ENCODE data around the gene APOBEC3H.
"Not testable (repeated sequence)": the region's sequence is repeated elsewhere in the genome, so short reads cannot be mapped to it uniquely, and the experiment has no call there.

Gene APOBEC3H

DNA sequence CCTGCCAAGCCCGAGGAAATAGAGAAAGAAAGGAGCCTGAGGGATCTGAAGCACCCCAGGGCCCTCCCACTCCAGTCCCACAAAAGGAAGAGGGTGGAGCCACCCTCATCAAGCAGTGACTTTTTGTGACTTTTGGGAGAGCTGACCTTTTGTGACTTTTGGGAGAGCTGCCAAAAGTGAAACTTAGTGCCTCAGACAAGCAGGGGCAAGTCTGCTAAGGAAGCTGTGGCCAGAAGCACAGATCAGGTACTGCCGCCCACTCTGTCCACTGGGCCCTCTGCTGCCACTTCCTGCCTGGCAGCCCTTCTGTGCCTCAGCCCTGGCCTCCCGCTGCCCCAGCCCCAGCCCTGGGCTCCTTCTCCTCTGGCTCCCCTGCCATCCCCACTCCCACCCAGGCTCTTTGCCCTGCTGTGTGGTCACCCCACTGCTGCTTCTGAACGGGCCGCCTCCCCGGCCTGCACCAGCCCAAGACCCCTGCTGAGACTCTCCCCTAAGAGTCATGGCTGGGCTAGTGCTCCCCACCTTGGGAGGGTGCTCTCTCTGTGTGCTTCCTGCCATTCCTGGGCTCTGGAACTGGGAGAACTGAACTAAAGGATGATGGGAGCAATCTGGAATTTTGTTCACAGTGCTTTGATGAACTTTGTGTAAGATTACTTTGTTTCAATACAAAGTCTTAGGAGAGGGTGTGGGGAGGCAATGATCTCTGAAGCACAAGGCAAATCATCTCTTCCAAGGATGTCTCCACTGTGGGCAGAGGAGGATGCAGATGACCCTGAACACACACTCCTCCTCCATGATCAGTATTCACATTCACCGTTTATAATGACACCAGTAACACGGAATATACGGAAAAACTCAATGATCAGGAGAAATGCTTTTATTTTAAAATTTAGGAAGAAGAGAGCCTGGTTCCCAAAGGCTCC is at the start of gene APOBEC3H:
Gene APOBEC3H, plus strand, starts transcription at position 147 of the 923 bp plus-strand sequence. CDS start 3,035 bp downstream, outside the sequence.
- Mint-ChIP-seq H3K27me3 (ENCODE audit: low read depth) (no peaks in the 10 kb centered on the region), H3K27ac (peak within 1 kb of the TSS; percentile 90), H3K36me3 (ENCODE audit: low read depth) (peaks cover 4% of the 10 kb centered on the region), H3K4me3 (peak within 1 kb of the TSS; percentile 89), H3K9me3 (no peaks in the 10 kb centered on the region), H3K4me1 (ENCODE audit: low read depth) (peaks cover 66% of the 10 kb centered on the region)
- peak; percentile 60 for DNase-seq (ENCODE audit: low spot score)

DNA sequence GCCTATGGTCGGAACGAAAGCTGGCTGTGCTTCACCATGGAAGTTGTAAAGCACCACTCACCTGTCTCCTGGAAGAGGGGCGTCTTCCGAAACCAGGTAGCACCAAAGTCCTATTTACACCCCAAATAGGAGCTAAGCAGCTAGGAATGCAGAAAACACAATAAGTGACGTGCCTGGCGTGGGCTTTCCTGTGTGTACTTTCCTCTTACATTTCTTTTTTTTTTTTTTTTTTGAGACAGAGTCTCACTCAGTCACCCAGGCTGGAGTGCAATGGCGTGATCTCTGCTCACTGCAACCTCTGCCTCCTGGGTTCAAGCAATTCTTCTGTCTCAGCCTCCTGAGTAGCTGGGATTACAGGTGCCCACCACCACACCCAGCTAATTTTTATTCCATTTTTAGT is 47.6 kb upstream of the APOBEC3H start:
- DNase-seq (ENCODE audit: low spot score); H3K4me1 Mint-ChIP-seq (ENCODE audit: low read depth); H3K9me3 Mint-ChIP-seq; H3K27me3 Mint-ChIP-seq (ENCODE audit: low read depth); H3K27ac Mint-ChIP-seq; H3K4me3 Mint-ChIP-seq: not testable (repeated sequence)
- H3K36me3 Mint-ChIP-seq (ENCODE audit: low read depth): peaks cover 12% of the 10 kb centered on the region

DNA sequence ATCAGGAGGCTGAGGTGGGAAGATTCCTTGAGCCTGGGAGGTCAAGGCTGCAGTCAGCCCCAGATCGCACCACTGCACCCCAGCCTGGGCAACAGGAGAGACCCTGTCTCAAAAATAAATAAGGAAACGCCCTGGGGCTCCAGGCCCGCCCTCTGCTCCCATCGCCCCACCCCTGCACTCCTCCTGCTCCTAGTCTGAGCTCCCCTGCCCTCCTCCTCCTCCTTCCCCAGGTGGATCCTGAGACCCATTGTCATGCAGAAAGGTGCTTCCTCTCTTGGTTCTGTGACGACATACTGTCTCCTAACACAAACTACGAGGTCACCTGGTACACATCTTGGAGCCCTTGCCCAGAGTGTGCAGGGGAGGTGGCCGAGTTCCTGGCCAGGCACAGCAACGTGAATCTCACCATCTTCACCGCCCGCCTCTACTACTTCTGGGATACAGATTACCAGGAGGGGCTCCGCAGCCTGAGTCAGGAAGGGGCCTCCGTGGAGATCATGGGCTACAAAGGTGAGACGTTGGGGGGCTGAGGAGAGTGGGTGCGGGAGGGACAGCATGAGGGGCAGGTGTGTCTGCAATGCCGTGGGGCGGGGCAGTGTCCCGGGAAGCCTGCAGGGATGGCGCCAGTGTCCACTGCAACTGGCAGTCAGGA is 45.1 kb upstream of the APOBEC3H start:
- not testable (repeated sequence) for H3K36me3 Mint-ChIP-seq (ENCODE audit: low read depth); H3K4me1 Mint-ChIP-seq (ENCODE audit: low read depth); H3K9me3 Mint-ChIP-seq; DNase-seq (ENCODE audit: low spot score); H3K27me3 Mint-ChIP-seq (ENCODE audit: low read depth); H3K4me3 Mint-ChIP-seq; H3K27ac Mint-ChIP-seq

DNA sequence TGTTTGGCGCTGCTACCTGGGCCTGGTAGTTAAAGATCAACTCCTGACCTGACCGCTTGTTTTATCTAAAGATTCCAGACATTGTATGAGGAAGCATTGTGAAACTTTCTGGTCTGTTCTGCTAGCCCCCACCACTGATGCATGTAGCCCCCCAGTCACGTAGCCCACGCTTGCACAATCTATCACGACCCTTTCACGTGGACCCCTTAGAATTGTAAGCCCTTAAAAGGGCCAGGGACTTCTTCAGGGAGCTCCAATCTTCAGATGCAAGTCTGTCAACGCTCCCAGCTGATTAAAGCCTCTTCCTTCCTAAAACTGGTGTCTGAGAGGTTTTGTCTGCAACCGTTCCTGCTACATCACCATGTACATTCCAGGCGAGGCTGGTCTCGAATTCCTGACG is 41.4 kb upstream of the APOBEC3H start:
- Mint-ChIP-seq H3K4me3 (no peak overlapping the region), H3K4me1 (ENCODE audit: low read depth) (no peaks in the 10 kb centered on the region), H3K9me3 (no peaks in the 10 kb centered on the region), H3K36me3 (ENCODE audit: low read depth) (no peaks in the 10 kb centered on the region), H3K27ac (no peak overlapping the region), H3K27me3 (ENCODE audit: low read depth) (no peaks in the 10 kb centered on the region)
- no peak for DNase-seq (ENCODE audit: low spot score)

DNA sequence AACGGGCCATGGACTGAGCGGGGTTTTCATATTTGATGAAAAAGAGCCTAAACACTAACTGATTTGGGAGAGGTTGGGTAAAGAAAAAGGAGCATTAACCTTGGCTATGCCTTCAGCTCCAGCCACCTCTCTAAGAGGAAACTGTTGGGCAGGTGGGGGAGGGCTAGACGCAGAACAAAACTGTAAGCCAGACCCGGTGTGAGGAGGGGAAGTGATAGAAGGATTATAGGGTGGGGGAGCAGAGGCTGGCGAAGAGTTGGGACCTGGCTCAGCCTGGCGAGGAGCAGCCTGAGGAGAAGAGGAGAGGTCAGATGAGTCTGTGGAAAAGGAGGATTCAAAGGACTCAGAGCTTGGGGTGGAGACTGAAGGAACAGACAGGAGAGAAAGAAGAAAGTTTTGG is 35.8 kb upstream of the APOBEC3H start:
- H3K4me1 Mint-ChIP-seq (ENCODE audit: low read depth): not testable (repeated sequence)

DNA sequence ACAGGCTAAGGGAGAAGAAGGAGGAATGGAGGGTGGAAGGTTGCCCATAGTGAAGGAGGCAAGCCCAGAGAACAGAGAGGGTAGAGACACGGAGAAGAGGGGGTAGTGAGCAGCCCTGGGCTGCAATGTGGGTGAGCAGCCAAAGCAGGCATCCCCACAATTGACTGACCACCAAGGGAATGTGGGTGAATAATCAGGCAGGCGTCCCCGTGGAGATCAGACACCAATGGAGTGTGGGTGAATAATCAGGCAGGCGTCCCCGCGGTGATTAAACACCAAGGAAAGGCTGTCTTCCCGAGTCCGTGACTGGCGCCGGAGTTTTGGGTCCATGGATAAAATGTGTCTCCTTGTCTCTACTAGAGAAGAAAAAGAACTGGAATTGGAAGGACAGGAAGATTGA is 35.1 kb upstream of the APOBEC3H start:
- not testable (repeated sequence) for H3K36me3 Mint-ChIP-seq (ENCODE audit: low read depth); DNase-seq (ENCODE audit: low spot score); H3K27me3 Mint-ChIP-seq (ENCODE audit: low read depth); H3K4me1 Mint-ChIP-seq (ENCODE audit: low read depth); H3K27ac Mint-ChIP-seq; H3K9me3 Mint-ChIP-seq; H3K4me3 Mint-ChIP-seq

More for the DNA sequence above, 35.8 kb upstream of the APOBEC3H start:
- H3K27me3 Mint-ChIP-seq (ENCODE audit: low read depth); DNase-seq (ENCODE audit: low spot score); H3K4me3 Mint-ChIP-seq; H3K9me3 Mint-ChIP-seq; H3K27ac Mint-ChIP-seq; H3K36me3 Mint-ChIP-seq (ENCODE audit: low read depth): not testable (repeated sequence)

DNA sequence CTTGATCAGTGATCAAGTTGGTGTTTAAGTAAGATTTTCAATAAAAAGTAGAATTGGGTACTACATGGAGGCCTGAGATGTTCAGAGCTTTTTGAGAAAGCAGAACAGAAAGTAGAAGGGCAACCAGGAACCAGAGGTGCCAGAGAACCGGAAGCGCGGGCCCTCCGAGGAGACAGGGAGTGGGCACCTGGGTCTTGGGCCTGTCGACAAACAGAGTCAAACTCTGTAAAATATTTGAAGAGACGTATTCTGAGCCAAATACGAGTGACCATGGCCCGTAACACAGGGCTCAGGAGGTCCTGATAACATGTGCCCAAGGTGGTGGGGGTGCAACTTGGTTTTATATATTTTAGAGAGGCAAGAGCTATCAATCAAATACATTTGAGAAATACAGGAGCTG is 33.1 kb upstream of the APOBEC3H start:
- H3K9me3 Mint-ChIP-seq; H3K27me3 Mint-ChIP-seq (ENCODE audit: low read depth); H3K27ac Mint-ChIP-seq; H3K4me3 Mint-ChIP-seq; H3K4me1 Mint-ChIP-seq (ENCODE audit: low read depth); H3K36me3 Mint-ChIP-seq (ENCODE audit: low read depth); DNase-seq (ENCODE audit: low spot score): not testable (repeated sequence)

DNA sequence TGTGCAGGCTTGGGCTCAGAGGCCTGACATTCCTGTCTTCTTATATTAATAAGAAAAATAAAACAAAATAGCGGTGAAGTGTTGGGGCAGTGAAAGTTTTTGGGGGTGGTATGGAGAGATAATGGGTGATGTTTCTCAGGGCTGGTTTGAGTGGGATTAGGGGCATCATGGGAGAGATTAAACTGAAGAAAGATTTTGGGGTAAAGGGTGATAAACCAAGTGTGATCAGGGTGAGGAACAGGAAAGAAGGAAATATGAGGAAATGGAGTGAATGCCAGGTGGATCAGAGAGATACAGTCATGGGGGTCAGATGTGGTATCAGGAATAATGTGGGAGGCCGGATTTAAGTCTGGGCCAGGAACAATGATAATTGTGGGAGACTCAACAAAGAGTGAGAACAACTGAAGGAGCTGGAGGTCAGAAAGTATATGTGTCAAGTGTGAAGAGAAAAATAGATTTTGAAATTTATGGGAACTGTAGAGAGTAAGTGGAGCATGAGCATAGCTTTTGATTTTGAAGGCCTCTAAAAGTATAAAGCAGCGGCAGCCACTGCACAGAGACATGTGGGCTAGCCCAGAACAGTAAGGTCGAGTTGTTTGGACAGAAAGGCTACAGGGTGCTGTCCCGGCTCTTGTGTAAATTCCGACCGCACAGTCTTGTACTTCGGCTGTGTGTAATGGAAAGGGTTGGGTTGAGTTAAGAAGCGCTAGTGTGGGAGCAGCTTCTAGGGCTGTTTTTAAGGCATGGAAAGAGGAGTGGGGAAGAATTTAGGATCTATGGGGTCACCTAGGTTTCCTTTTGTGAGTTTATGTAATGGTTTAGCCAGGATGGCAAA is 30.4 kb upstream of the APOBEC3H start:
- not testable (repeated sequence) for H3K9me3 Mint-ChIP-seq; H3K27ac Mint-ChIP-seq; H3K4me1 Mint-ChIP-seq (ENCODE audit: low read depth); DNase-seq (ENCODE audit: low spot score); H3K4me3 Mint-ChIP-seq; H3K36me3 Mint-ChIP-seq (ENCODE audit: low read depth); H3K27me3 Mint-ChIP-seq (ENCODE audit: low read depth)

DNA sequence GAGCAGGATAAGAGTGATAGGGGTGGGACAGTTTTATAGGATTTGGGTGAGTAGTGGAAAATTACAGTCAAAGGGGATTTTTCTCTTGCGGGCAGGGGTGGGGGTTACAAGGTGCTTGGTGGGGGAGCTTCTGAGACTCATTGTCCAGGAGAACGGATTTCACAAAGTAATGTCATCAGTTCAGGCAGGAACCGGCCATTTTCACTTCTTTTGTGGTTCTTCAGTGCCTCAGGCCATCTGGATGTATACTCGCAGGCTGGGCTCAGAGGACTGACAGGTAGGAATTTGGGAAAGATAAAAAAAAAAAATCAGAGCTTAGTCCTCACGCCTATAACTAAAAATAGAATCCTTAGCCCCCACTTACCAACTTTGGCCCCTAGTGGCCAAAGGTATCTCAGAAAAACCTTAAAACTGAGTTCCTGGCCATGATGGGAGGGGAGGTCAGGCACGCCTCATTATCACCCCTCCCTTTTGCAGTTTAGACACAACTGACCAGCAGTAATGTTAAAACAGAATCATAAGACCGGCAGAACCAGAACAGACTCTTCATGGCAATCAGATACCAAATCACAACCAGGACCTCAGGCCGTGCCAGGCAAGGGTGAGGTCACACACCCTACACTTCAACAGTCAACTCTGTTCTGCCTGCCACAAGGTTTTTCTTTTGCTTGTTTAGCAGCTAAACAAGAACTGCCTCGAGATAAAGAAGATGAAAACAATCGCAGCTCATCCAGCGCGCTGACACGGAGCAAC is 28.8 kb upstream of the APOBEC3H start:
- no peaks in the 10 kb centered on the region for H3K9me3 Mint-ChIP-seq
- H3K4me3 Mint-ChIP-seq: no peak overlapping the region
- no peak for DNase-seq (ENCODE audit: low spot score)
- H3K36me3 Mint-ChIP-seq (ENCODE audit: low read depth): no peaks in the 10 kb centered on the region
- H3K4me1 Mint-ChIP-seq (ENCODE audit: low read depth): peaks cover 3% of the 10 kb centered on the region
- H3K27ac Mint-ChIP-seq: no peak overlapping the region
- peaks cover 2% of the 10 kb centered on the region for H3K27me3 Mint-ChIP-seq (ENCODE audit: low read depth)

DNA sequence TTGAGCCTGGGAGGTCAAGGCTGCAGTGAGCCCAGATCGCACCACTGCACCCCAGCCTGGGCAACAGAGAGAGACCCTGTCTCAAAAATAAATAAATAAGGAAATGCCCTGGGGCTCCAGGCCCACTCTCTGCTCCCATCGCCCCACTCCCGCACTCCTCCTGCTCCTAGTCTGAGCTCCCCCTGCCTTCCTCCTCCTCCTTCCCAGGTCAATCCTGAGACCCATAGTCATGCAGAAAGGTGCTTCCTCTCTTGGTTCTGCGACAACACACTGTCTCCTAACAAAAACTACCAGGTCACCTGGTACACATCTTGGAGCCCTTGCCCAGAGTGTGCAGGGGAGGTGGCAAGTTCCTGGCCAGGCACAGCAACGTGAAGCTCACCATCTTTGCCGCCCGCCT is 26.9 kb upstream of the APOBEC3H start:
- Mint-ChIP-seq H3K4me3 (no peak overlapping the region), H3K27ac (no peak overlapping the region), H3K27me3 (ENCODE audit: low read depth) (peaks cover 2% of the 10 kb centered on the region), H3K9me3 (no peaks in the 10 kb centered on the region), H3K4me1 (ENCODE audit: low read depth) (peaks cover 7% of the 10 kb centered on the region), H3K36me3 (ENCODE audit: low read depth) (no peaks in the 10 kb centered on the region)
- no peak for DNase-seq (ENCODE audit: low spot score)

DNA sequence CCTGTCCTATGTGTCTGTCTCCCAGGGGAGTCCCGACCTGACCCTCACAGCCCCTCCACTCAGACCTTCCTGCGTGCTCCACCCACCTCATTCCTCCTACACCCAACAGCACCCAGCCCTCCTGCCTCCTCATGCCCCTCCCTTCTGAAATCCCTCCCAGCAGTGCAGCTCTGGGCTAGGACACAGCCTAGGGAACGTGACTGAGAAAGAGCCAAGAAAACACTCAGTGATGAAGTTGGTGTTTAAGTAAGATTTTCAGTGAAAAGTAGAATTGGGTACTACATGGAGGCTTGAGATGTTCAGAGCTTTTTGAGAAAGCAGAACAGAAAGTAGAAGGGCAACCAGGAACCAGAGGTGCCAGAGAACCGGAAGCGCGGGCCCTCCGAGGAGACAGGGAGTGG is 24.5 kb upstream of the APOBEC3H start:
- peaks cover 11% of the 10 kb centered on the region for H3K4me1 Mint-ChIP-seq (ENCODE audit: low read depth)
- not testable (repeated sequence) for H3K9me3 Mint-ChIP-seq; DNase-seq (ENCODE audit: low spot score); H3K4me3 Mint-ChIP-seq; H3K36me3 Mint-ChIP-seq (ENCODE audit: low read depth); H3K27ac Mint-ChIP-seq; H3K27me3 Mint-ChIP-seq (ENCODE audit: low read depth)

DNA sequence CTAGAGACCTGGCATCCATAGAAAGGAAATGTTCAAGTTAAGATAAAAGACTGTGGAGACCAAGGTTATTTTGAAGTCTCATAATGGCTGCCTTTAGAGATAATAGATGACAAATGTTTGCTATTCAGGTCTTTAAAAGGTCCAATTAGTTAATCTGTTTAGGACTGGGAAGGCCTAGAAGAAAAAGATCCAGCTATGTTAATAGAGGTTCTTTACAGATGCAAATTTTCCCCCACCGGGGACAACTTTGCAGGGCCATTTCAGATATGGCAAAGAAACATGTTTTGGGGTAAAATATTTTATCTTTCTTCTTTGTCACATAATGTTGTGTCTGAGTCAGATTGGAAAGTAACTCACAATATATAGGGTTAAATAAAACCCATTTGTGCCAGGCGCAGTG is 23.1 kb upstream of the APOBEC3H start:
- Mint-ChIP-seq H3K36me3 (ENCODE audit: low read depth) (peaks cover 7% of the 10 kb centered on the region), H3K9me3 (no peaks in the 10 kb centered on the region), H3K4me1 (ENCODE audit: low read depth) (peaks cover 19% of the 10 kb centered on the region), H3K27ac (no peak overlapping the region), H3K4me3 (no peak overlapping the region), H3K27me3 (ENCODE audit: low read depth) (peaks cover 2% of the 10 kb centered on the region)
- no peak for DNase-seq (ENCODE audit: low spot score)

DNA sequence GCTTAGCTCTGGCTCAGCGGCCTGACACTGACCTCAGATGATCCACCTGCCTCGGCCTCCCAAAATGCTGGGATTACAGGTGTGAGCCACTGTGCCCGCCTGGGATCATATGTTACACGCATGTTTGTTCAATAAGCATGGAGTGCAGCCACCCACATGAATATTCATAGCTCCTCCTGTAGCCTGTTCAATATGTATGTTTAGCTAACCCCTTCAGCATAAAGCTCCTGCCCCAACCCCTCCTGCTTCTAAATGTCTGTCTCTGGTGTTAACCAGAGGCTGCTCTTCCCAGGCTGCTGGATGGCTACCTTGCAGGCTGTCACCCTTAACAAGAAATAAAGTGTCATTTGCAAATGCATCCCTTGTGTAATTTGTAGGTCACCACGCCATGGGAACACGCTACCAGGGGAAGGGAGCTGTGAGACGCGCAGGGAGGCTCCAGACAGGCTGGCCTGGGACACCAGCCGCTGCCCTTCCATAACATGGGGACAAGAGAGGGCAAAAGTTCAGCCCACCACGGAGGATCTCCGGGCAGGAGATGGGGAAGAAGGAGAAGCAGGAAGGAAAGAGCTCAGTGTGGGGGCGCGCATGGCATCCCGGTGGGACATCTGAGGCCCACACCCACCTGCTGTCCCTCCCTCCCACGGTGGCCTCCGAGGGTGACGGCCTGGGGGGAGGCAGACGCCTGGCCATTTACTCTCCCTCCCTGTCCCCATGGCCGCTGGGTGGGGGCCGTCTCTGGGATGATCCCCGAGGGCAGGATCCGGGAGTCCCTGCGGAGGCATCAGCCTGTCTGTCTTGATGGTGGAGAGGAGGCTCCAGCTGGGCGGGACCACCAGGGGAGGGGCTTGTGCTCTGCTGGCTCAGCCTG is 20.7 kb upstream of the APOBEC3H start:
- H3K27me3 Mint-ChIP-seq (ENCODE audit: low read depth): not testable (repeated sequence)

More for the DNA sequence above, 20.7 kb upstream of the APOBEC3H start:
- DNase-seq (ENCODE audit: low spot score); H3K9me3 Mint-ChIP-seq: not testable (repeated sequence)
- peaks cover 20% of the 10 kb centered on the region for H3K36me3 Mint-ChIP-seq (ENCODE audit: low read depth)
- H3K4me3 Mint-ChIP-seq: peak overlapping the region; percentile 80
- peaks cover 28% of the 10 kb centered on the region for H3K4me1 Mint-ChIP-seq (ENCODE audit: low read depth)
- peak overlapping the region; percentile 89 for H3K27ac Mint-ChIP-seq
